BJ (cell line): ENCODE results near the gene ZGRF1. TPM values are rescaled to one million over a fixed set of nuclear protein-coding genes. Genes with fewer than 3 reads are reported as not detected.

ENCODE experiments used
- CTCF ChIA-PET: fragments of 350-600 bp; formaldehyde crosslinking; extraction: SDS; loops from one replicate; lab custom pipeline; 2021; ENCODE audit warnings: antibody characterized with exemption, inconsistent platforms; lab: Yijun Ruan, JAX
- POLR2A ChIA-PET: fragments of 300-600 bp; sonication (Branson Sonifier 250); formaldehyde crosslinking; extraction: SDS; loops from one replicate; lab custom pipeline; 2021; ENCODE audit warnings: antibody characterized with exemption; lab: Charles Lee
- DNase-seq: peaks from one replicate; pipeline ENCODE4 v3.0.0-alpha.2; 2011; ENCODE audit warnings: low read depth
- H3K27me3 ChIP-seq: 2 replicates; pipeline ENCODE4 v1.6.0; 2011; ENCODE audit warnings: low read length; ENCODE audit not compliant: control insufficient read depth, insufficient read depth
- H3K36me3 ChIP-seq: 2 replicates; pipeline ENCODE4 v1.5.1; 2011; ENCODE audit warnings: low read length; ENCODE audit not compliant: control insufficient read depth, insufficient read depth
- H3K4me3 ChIP-seq: 2 replicates; pipeline ENCODE4 v1.5.1; 2011; ENCODE audit warnings: low read depth, mild to moderate bottlenecking, control low read depth, low read length
- polyA plus RNA-seq: library from polyadenylated mRNA; depleted of rRNA; stranded (reverse); fragments of >200 nt; gene quantifications from 2 replicates; pipeline ENCODE4 v1.2.3, GENCODE V29; 2011
- TF ChIP-seq, protein P1 (sequence below): IDR thresholded peaks from 2 replicates; pipeline ENCODE4 v1.5.1; 2011; ENCODE audit warnings: low read depth, mild to moderate bottlenecking, control low read depth, inconsistent platforms, low read length, moderate library complexity; ENCODE audit not compliant: insufficient read depth

Gene ZGRF1
- polyA plus RNA-seq, 1 experiment = 1.4 TPM

- ChIA-PET POLR2A (no interaction called here), CTCF (no interaction called here)
- no peak for DNase-seq
- TF ChIP-seq, protein P1, sequence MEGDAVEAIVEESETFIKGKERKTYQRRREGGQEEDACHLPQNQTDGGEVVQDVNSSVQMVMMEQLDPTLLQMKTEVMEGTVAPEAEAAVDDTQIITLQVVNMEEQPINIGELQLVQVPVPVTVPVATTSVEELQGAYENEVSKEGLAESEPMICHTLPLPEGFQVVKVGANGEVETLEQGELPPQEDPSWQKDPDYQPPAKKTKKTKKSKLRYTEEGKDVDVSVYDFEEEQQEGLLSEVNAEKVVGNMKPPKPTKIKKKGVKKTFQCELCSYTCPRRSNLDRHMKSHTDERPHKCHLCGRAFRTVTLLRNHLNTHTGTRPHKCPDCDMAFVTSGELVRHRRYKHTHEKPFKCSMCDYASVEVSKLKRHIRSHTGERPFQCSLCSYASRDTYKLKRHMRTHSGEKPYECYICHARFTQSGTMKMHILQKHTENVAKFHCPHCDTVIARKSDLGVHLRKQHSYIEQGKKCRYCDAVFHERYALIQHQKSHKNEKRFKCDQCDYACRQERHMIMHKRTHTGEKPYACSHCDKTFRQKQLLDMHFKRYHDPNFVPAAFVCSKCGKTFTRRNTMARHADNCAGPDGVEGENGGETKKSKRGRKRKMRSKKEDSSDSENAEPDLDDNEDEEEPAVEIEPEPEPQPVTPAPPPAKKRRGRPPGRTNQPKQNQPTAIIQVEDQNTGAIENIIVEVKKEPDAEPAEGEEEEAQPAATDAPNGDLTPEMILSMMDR = no peak
- Histone ChIP-seq H3K27me3 (no peaks in the 10 kb centered on the region), H3K36me3 (peaks cover 3% of the 10 kb centered on the region), H3K4me3 (no peak overlapping the region)
Measured at GRCh38 chr4:112651641-112652040, 14.9 kb upstream of the ZGRF1 start.

- POLR2A ChIA-PET = no interaction called here
- no peak overlapping the region for H3K4me3 ChIP-seq
- H3K36me3 ChIP-seq = peaks cover 3% of the 10 kb centered on the region
- CTCF ChIA-PET = no interaction called here
- no peaks in the 10 kb centered on the region for H3K27me3 ChIP-seq
- no peak for DNase-seq
- TF ChIP-seq, protein P1 = no peak
Measured at GRCh38 chr4:112650332-112650731, 13.6 kb upstream of the ZGRF1 start.

DNA sequence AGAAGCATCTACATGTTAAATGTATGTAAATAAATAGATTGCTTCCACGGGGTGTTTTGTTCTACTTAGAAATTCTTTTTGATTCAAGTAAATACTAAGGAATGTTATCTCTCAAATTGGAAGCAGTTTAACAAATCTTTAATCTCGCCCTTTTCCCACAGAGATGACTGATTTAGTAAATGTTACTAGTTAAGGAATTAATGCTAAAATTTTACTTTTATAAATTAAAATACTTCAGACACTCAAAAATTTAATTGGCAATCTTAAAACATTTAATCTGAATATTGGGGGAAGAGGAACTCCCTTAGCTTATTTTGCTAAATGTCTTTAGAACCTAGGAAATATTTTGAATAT lies 12.3 kb upstream of the ZGRF1 start:
- peaks cover 3% of the 10 kb centered on the region for H3K36me3 ChIP-seq

GRCh38 chr4:112648263-112649054 lies 11.8 kb upstream of the ZGRF1 start:
- ChIA-PET POLR2A (no interaction called here), CTCF (interaction anchor here (1.1 to 1.3 kb wide), 2 partner anchors 11 to 117 kb away, joined by 4 read pairs; no protein-coding TSS in a partner anchor)
- TF ChIP-seq, protein P1 = no peak
- H3K4me3 ChIP-seq = no peak overlapping the region
- H3K27me3 ChIP-seq = no peaks in the 10 kb centered on the region
- H3K36me3 ChIP-seq = peaks cover 3% of the 10 kb centered on the region
- no peak for DNase-seq

More for the DNA sequence above, 12.3 kb upstream of the ZGRF1 start:
- Histone ChIP-seq H3K27me3 (no peaks in the 10 kb centered on the region), H3K4me3 (no peak overlapping the region)
- ChIA-PET CTCF (interaction anchor here (1.1 to 1.3 kb wide), 2 partner anchors 11 to 117 kb away, joined by 4 read pairs; no protein-coding TSS in a partner anchor), POLR2A (no interaction called here)
- DNase-seq = no peak
- TF ChIP-seq, protein P1 = no peak

GRCh38 chr4:112647785-112648184 lies 11.1 kb upstream of the ZGRF1 start:
- ChIA-PET CTCF (interaction anchor here (1.1 to 1.7 kb wide), 3 partner anchors 10 to 118 kb away, joined by 4 read pairs; no protein-coding TSS in a partner anchor), POLR2A (no interaction called here)
- H3K36me3 ChIP-seq = peaks cover 5% of the 10 kb centered on the region
- no peak overlapping the region for H3K4me3 ChIP-seq
- no peaks in the 10 kb centered on the region for H3K27me3 ChIP-seq
- TF ChIP-seq, protein P1 = no peak
- no peak for DNase-seq
